ENCODE measurements around the gene PIGK. TPM values are rescaled to one million over a fixed set of nuclear protein-coding genes. Genes with fewer than 3 reads are reported as not detected.
A peak's percentile ranks its signal among the peaks of the same experiment; 100 is the strongest.
"Not testable (repeated sequence)": the region's sequence is repeated elsewhere in the genome, so short reads cannot be mapped to it uniquely, and the experiment has no call there.

The PIGK gene
- total RNA-seq, 1 donor from 2014 or later: 19.2 TPM

DNA sequence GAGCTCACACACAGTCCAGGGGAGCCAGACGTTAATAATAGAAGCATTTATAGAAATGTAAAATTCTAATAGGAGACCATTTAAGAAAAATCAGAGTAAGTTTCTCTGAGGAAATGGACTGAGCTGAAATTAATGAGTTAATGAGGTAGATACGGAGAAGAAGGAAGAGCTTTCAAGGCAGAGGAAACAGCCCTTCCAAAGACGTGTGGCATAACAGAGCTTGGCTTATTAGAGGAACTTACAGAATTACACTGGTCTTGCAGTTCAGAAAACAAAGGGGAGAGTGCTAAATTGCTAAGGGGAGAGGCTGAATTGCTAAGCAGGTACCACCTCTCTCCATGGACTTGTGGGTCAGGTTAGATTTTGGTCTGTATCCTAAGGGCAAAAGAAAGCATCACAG lies 8.2 kb upstream of the PIGK start:
- DNase-seq (ENCODE audit: low spot score): no peak
- intact Hi-C loops (cut with micrococcal nuclease): no loop called here
- Mint-ChIP-seq H3K4me3 (ENCODE audit: low read depth) (no peak overlapping the region), H3K36me3 (ENCODE audit: low read depth) (peaks cover 3% of the 10 kb centered on the region), H3K9me3 (no peaks in the 10 kb centered on the region), H3K27ac (no peak overlapping the region), H3K4me1 (ENCODE audit: low read depth) (no peaks in the 10 kb centered on the region), H3K27me3 (ENCODE audit: low read depth) (no peaks in the 10 kb centered on the region)

DNA sequence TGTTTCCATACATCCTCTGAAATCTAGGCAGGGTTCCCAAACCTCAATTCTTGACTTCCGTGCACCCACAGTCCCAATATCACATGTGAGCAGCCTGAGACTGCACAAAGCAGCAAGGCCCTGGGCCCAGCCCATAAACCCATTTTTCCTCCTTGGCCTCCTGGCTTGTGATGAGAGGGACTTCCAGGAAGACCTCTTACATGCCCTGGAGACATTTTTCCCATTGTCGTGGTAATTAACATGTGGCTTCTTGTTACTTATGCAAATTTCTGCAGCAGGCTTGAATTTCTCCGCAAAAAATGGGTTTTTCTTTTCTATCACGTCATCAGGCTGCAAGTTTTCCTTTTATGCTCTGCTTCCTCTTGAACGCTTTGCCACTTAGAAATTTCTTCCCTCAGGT lies 3.3 kb upstream of the PIGK start:
- H3K36me3 Mint-ChIP-seq (ENCODE audit: low read depth): peaks cover 19% of the 10 kb centered on the region
- H3K4me1 Mint-ChIP-seq (ENCODE audit: low read depth): peaks cover 17% of the 10 kb centered on the region
- no peak overlapping the region for H3K27ac Mint-ChIP-seq
- H3K4me3 Mint-ChIP-seq (ENCODE audit: low read depth): no peak overlapping the region
- H3K27me3 Mint-ChIP-seq (ENCODE audit: low read depth): no peaks in the 10 kb centered on the region
- no peak for DNase-seq (ENCODE audit: low spot score)
- intact Hi-C loops (cut with micrococcal nuclease): no loop called here
- H3K9me3 Mint-ChIP-seq: no peaks in the 10 kb centered on the region

DNA sequence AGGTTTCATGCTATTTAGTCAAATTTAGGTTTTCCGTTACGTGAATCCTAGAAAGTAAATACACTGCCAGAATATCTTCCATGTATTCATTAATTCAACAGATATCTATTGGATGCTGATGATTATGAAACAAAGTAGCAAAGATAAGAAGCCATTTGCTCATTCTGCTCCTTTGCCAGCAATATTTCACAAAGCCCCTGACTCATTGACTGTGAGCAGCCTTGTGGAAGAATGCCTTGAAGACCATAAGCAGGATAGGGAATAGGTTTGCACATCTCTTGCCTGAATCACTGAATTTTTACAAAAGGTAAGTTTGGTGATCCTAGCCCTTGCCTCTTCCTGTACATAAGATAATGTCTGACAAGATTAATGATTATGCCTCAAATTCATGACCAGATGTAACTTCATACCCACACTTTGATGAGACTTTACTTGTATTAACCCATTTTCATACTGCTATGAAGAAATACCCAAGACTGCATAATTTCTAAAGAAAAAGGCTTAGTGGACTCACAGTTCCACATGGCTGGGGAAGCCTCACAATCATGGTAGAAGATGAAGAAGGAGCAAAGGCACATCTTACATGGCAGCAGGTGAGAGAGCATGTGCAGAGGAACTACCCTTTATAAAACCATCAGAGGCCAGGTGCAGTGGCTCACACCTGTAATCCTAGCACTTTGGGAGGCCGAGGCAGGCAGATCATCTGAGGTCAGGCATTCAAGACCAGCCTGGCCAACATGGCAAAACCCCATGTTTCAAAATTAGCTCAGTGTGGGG lies 1.6 kb upstream of the PIGK start:
- H3K9me3 Mint-ChIP-seq: no peaks in the 10 kb centered on the region
- H3K27ac Mint-ChIP-seq: no peak overlapping the region
- peak overlapping the region; percentile 65 for H3K4me3 Mint-ChIP-seq (ENCODE audit: low read depth)
- peaks cover 19% of the 10 kb centered on the region for H3K36me3 Mint-ChIP-seq (ENCODE audit: low read depth)
- peaks cover 22% of the 10 kb centered on the region for H3K4me1 Mint-ChIP-seq (ENCODE audit: low read depth)
- intact Hi-C loops (cut with micrococcal nuclease): no loop called here
- no peak for DNase-seq (ENCODE audit: low spot score)
- no peaks in the 10 kb centered on the region for H3K27me3 Mint-ChIP-seq (ENCODE audit: low read depth)

DNA sequence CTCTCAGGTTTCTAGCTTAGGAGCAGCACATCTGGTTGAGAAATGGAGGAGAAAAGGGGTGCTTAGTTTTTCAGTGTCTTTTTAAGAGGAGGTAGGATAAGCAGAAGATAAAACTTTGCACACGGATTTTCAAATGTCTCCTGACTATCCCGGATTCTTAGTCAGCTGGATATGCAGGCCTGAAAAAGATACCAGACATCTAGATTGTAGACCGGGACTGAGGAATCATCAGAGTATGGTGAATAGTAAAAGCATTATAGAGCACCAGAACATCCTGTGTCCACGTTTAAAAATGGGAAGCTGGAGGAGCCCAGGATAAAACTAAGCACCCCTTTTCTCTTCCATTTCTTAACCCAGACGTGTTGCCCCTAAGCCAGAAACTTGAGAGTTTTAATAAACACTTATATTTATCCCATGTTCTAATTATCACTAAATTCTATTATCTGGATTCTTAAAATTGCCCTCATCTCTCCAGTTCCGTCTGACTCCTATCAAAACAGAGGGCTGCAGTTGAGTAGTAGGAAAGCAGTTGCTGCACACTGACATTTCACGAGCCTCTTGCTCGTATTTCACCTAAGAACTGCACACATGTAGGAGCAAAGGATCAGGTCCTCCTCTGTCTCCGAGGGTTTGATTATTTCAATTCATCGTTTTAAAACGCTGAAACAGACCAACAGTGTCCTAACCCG lies 609 bp downstream of the PIGK start:
- peaks cover 31% of the 10 kb centered on the region for H3K4me1 Mint-ChIP-seq (ENCODE audit: low read depth)
- peak overlapping the region; percentile 91 for H3K4me3 Mint-ChIP-seq (ENCODE audit: low read depth)
- DNase-seq (ENCODE audit: low spot score): no peak
- peak overlapping the region; percentile 84 for H3K27ac Mint-ChIP-seq
- peaks cover 19% of the 10 kb centered on the region for H3K36me3 Mint-ChIP-seq (ENCODE audit: low read depth)
- intact Hi-C loops (cut with micrococcal nuclease): no loop called here
- no peaks in the 10 kb centered on the region for H3K9me3 Mint-ChIP-seq
- no peaks in the 10 kb centered on the region for H3K27me3 Mint-ChIP-seq (ENCODE audit: low read depth)

DNA sequence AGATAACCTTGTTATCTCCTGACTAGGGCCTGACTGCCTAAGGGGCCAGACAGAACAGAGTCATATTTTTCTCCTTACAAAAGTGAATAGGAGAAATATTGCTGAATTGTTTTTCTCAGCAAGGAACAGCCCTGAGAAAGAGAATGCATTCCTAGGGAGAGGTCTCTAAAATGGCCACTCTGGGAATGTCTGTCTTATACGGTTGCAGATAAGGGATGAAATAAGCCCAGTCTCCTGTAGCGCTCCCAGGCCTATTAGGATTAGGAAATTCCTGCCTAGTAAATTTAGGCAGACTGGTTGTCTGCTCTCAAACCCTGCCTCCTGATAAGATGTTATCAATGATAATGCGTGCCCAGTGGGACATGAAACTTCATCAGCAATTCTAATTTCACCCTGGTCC lies 15.2 kb downstream of the PIGK start:
- H3K27me3 Mint-ChIP-seq (ENCODE audit: low read depth); H3K9me3 Mint-ChIP-seq; H3K27ac Mint-ChIP-seq; intact Hi-C loops (cut with micrococcal nuclease); DNase-seq (ENCODE audit: low spot score); H3K4me3 Mint-ChIP-seq (ENCODE audit: low read depth); H3K4me1 Mint-ChIP-seq (ENCODE audit: low read depth): not testable (repeated sequence)
- peaks cover 15% of the 10 kb centered on the region for H3K36me3 Mint-ChIP-seq (ENCODE audit: low read depth)

DNA sequence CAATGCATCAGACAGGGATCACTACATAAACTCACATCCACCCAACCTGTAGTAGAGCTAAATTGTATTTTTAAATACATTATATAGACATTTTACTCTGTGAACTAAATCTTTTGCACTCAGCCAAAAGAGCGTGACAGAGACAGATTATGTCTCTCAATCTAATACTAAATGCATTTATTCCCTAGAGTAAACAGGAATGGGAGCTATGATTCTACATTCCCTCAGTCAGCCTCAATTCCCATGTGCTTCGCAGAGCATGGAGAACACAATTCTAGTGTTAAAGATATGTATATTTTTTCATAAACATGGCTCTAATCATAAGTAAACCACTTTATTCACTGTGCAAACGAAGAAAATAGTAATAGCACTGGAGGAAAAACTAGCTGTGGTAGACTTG lies 16.5 kb downstream of the PIGK start:
- Mint-ChIP-seq H3K4me3 (ENCODE audit: low read depth) (no peak overlapping the region), H3K27ac (no peak overlapping the region), H3K36me3 (ENCODE audit: low read depth) (peaks cover 15% of the 10 kb centered on the region), H3K27me3 (ENCODE audit: low read depth) (no peaks in the 10 kb centered on the region), H3K4me1 (ENCODE audit: low read depth) (no peaks in the 10 kb centered on the region), H3K9me3 (peaks cover 9% of the 10 kb centered on the region)
- intact Hi-C loops (cut with micrococcal nuclease): no loop called here
- DNase-seq (ENCODE audit: low spot score): no peak

DNA sequence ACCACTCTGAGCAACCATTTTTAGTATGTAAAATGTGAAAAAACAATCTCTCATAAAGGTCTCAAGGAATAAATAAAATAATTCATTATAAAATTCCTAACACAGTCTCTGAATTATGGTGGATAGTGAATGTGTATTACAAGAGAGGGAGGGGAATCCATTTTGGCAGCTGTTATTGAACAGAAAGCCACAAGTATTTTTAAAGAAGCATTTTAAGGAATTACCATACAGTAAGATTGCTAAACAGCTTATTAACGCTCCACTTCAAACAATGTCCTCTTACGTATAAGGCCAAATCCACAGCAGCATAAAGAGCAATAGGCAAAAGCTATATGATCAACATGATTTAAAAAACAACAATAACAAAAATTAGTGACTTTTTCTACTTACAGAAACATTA lies 18.4 kb downstream of the PIGK start:
- Mint-ChIP-seq H3K27me3 (ENCODE audit: low read depth) (no peaks in the 10 kb centered on the region), H3K4me1 (ENCODE audit: low read depth) (peaks cover 5% of the 10 kb centered on the region), H3K27ac (no peak overlapping the region), H3K9me3 (peaks cover 9% of the 10 kb centered on the region), H3K4me3 (ENCODE audit: low read depth) (no peak overlapping the region), H3K36me3 (ENCODE audit: low read depth) (peaks cover 13% of the 10 kb centered on the region)
- intact Hi-C loops (cut with micrococcal nuclease): no loop called here
- no peak for DNase-seq (ENCODE audit: low spot score)

DNA sequence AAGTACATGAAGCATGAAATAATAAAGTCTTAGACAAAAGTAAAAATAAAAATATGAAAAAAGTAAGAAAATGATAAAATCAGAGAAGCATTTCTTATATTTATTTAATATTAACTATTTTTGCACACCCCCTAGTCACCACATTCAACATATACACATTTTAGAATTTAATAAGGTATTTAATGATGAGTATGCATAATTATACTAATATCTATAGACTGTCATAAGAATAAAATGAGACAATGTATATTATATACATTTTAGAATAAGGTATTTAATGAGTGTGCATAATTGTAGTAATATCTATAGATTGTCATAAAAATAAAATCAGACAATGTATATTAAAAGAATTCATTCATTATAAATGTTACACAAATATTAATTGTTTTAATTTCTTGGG lies 18.9 kb downstream of the PIGK start:
- Mint-ChIP-seq H3K27ac (no peak overlapping the region), H3K9me3 (peaks cover 9% of the 10 kb centered on the region), H3K36me3 (ENCODE audit: low read depth) (peaks cover 8% of the 10 kb centered on the region), H3K27me3 (ENCODE audit: low read depth) (no peaks in the 10 kb centered on the region), H3K4me1 (ENCODE audit: low read depth) (peaks cover 5% of the 10 kb centered on the region), H3K4me3 (ENCODE audit: low read depth) (no peak overlapping the region)
- intact Hi-C loops (cut with micrococcal nuclease): no loop called here
- DNase-seq (ENCODE audit: low spot score): no peak

DNA sequence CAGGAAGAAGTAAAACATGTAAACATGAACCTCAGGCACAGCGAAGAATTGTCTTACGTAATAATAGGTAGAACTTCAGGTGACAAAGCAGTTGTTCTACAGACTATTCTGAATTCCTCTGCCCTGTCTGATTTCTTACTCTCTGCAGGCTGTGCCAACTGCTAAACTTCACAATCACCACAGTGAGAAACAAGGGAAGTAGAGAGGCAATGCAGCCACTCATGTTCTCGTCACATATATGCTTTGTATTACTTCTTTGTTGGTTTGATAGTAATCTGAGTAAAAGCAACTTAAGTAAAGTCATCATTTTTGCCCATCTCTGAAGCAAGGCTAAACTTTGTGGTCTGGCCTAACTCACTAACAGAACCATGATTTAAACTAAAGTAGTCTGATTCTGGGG lies 21.9 kb downstream of the PIGK start:
- no peaks in the 10 kb centered on the region for H3K27me3 Mint-ChIP-seq (ENCODE audit: low read depth)
- no peak overlapping the region for H3K27ac Mint-ChIP-seq
- no peak for DNase-seq (ENCODE audit: low spot score)
- intact Hi-C loops (cut with micrococcal nuclease): no loop called here
- no peak overlapping the region for H3K4me3 Mint-ChIP-seq (ENCODE audit: low read depth)
- H3K9me3 Mint-ChIP-seq: no peaks in the 10 kb centered on the region
- peaks cover 7% of the 10 kb centered on the region for H3K4me1 Mint-ChIP-seq (ENCODE audit: low read depth)
- H3K36me3 Mint-ChIP-seq (ENCODE audit: low read depth): no peaks in the 10 kb centered on the region

DNA sequence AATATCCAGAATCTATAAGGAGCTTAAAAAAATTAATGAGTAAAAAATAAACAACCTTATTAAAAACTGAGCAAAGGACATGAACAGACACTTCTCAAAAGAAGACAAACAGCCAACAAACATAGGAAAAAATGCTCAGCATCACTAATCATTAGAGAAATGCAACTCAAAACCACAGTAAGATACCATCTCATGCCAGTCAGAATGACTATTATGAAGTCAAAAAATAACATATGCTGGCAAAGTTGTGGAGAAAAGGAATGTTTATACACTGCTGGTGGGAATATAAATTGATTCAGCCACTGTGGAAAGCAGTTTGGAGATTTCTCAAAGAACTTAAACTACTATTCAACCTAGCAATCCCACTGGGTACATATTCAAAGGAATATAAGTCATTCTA lies 25.3 kb downstream of the PIGK start:
- Mint-ChIP-seq H3K4me1 (ENCODE audit: low read depth) (peaks cover 8% of the 10 kb centered on the region), H3K27me3 (ENCODE audit: low read depth) (no peaks in the 10 kb centered on the region), H3K27ac (no peak overlapping the region), H3K4me3 (ENCODE audit: low read depth) (no peak overlapping the region), H3K9me3 (peaks cover 3% of the 10 kb centered on the region), H3K36me3 (ENCODE audit: low read depth) (peaks cover 4% of the 10 kb centered on the region)
- DNase-seq (ENCODE audit: low spot score): no peak
- intact Hi-C loops (cut with micrococcal nuclease): no loop called here

DNA sequence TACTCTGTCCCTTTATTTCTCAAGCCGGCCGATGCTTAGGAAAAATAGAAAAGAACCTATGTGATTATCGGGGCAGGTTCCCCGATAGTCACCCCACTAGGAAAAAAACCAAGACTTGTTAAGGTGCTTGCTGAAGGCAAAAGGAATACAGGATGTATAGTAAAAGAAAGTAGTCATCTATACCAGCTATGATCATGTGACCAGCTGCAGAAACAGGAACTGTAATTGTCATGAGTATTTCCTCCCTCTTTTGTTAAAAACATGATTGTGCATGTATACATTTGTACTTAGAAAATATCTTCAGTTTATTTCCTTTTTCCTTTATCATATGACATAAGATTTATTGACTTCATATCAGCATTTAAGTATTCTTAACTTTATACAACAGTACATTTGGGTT lies 30.5 kb downstream of the PIGK start:
- Mint-ChIP-seq H3K36me3 (ENCODE audit: low read depth) (peaks cover 15% of the 10 kb centered on the region), H3K27ac (no peak overlapping the region), H3K4me3 (ENCODE audit: low read depth) (no peak overlapping the region), H3K27me3 (ENCODE audit: low read depth) (no peaks in the 10 kb centered on the region), H3K9me3 (peaks cover 18% of the 10 kb centered on the region), H3K4me1 (ENCODE audit: low read depth) (peaks cover 3% of the 10 kb centered on the region)
- DNase-seq (ENCODE audit: low spot score): no peak
- intact Hi-C loops (cut with micrococcal nuclease): no loop called here

DNA sequence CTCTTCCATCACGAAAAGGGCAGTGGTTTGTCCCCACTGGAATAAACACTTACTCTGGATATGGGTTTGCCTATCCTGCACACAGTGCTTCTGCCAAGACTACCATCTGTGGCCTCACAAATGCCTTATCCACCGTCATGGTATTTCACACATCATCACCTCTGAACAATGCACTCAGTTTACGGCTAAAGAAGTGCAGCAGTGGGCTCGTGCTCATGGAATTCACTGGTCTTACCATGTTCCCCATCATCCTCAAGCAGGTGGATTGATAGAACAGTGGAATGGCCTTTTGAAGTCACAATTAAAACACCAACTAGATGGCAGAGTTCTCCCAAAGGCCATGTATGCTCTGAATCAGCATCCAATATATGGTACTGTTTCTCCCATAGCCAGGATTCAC lies 32.3 kb downstream of the PIGK start:
- H3K27ac Mint-ChIP-seq; H3K27me3 Mint-ChIP-seq (ENCODE audit: low read depth); DNase-seq (ENCODE audit: low spot score); intact Hi-C loops (cut with micrococcal nuclease); H3K4me3 Mint-ChIP-seq (ENCODE audit: low read depth); H3K4me1 Mint-ChIP-seq (ENCODE audit: low read depth): not testable (repeated sequence)
- peaks cover 18% of the 10 kb centered on the region for H3K9me3 Mint-ChIP-seq
- peaks cover 15% of the 10 kb centered on the region for H3K36me3 Mint-ChIP-seq (ENCODE audit: low read depth)

DNA sequence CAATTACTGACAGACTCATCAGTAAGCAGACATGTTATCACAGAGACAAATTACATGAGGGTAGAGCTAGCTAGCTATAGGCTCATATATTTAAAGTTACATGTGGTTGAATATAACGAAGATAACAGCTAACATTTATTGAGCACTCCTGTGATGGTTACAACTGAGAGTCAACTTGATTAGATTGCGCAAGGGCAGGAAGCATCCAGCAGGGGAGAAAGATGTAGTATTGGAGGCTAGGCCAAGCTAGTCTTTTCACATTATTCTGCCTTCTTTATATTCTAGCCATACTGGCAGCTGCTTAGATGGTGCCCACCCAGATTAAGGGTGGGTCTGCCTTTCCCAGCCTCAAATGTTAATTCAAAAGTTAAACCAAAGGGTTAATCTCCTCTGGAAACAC lies 37.1 kb downstream of the PIGK start:
- Mint-ChIP-seq H3K4me1 (ENCODE audit: low read depth) (no peaks in the 10 kb centered on the region), H3K27ac (no peak overlapping the region), H3K9me3 (peaks cover 22% of the 10 kb centered on the region), H3K27me3 (ENCODE audit: low read depth) (no peaks in the 10 kb centered on the region), H3K36me3 (ENCODE audit: low read depth) (peaks cover 11% of the 10 kb centered on the region), H3K4me3 (ENCODE audit: low read depth) (no peak overlapping the region)
- intact Hi-C loops (cut with micrococcal nuclease): no loop called here
- no peak for DNase-seq (ENCODE audit: low spot score)
